Stomach (tissue), 4 donors: Measurements from ENCODE around the gene ANKHD1.

Source experiments
- CTCF ChIP-seq, 7 experiments: fragments of 450-650 bp in 4 of 7; fragments of 200-600 bp in 3 of 7; sonication (generic) in 3 of 7; IDR thresholded peaks; one replicate each; pipeline ENCODE4 v1.5.1; 2016 to 2019; ENCODE audit warnings: antibody characterized with exemption in 7 of 7, control low read depth in 2 of 7, mild to moderate bottlenecking in 1 of 7
- POLR2A ChIP-seq, 4 donors: fragments of 450-650 bp; IDR thresholded peaks; one replicate each; pipeline ENCODE4 v1.6.1; 2016; ENCODE audit warnings: antibody characterized with exemption in 4 of 4, control low read depth in 2 of 4, mild to moderate bottlenecking in 1 of 4, moderate library complexity in 1 of 4

- TF ChIP-seq CTCF (IDR thresholded peaks at IDR 0.05) (no peak), POLR2A (IDR thresholded peaks at IDR 0.05) (no peak)
Measured at GRCh38 chr5:140502834-140503233, 101.2 kb downstream of the ANKHD1 start.
